DMS53 (cell line): Measurements from ENCODE around the gene DTX2.
A peak's percentile ranks its signal among the peaks of the same experiment; 100 is the strongest.
"Not testable (repeated sequence)": the region's sequence is repeated elsewhere in the genome, so short reads cannot be mapped to it uniquely, and the experiment has no call there.

Experiments used
- DNase-seq: peaks from one replicate; lab custom pipeline; 2025; lab: John Stamatoyannopoulos, UW

Gene DTX2

DNA sequence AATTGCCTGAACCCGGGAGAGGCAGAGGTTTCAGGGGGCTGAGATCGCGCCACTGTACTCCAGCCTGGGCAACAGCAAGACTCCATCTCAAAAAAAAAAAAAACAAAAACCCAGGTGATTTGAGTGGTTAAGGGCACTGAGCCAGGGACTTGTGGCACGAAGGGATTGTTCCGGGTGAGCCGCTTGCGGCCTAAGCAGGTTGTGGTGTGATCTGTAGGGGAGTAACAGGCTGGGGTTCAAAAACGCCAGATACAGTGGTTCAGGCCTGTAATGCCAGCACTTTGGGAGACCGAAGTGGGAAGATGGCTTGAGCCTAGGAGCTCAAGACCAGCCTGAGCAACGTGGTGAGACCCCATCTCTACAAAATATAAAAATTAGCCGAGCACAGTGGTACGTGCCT lies 17.7 kb upstream of the DTX2 start:
- peak; percentile 35 for DNase-seq

DNA sequence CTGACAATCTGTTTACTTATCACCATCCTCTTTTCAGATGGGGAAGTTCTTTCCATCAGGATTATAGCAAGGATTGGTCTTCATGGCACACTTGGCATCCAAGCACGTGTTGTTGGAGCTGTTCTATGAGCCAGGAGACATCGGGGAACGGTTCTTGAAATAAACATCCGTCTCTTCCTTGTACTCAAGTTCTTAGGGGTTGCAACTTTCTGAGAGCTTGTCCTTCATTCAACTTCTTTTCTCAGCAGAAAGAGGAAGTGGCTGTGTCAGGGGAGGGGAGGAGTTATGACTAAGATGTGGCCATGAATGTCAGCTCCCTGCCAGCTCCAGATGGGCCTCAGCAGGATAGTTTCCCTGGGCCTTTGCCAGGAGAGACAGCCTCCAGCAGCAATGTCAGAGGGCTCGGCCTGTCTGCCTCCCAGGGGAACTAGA lies 15.9 kb upstream of the DTX2 start:
- DNase-seq, result peak; percentile 47

DNA sequence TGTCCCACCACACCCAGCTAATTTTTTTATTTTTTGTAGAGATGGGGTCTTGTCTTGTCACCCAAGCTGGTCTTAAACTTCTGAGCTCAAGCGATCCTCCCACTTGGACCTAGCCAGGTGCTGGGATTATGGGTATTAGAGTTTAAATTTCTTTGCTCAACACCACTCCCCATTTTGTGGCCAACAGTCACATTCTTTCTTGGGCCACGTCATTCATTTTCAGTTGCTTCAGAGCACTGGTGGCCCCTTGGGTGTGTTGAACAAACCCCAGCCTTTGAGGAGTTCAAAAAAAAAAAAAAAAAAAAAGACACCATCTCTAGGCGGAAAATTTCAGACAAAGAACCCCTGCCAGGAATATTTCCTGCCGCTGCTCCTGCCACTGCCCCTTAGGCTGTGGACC lies 4.5 kb upstream of the DTX2 start:
- DNase-seq, result not testable (repeated sequence)

DNA sequence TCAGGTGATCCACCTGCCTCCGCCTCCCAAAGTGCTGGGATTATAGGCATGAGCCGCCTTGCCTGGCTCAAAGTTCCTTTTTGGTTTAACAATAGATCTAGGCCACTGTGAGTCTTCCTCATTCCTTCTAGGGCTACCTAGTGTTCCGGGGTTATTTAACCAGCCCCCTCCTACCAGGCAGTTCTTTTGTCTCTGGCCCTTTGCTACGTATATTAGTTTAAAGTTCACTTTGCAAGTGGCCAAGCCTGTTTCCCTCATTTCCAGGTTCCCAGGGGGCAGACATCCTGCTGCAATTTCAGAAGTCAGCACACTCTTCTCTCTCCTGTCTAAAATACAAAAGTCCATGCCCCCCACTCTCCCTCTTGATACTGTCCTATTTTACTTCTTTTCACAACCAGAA lies 3.0 kb upstream of the DTX2 start:
- DNase-seq, result not testable (repeated sequence)

DNA sequence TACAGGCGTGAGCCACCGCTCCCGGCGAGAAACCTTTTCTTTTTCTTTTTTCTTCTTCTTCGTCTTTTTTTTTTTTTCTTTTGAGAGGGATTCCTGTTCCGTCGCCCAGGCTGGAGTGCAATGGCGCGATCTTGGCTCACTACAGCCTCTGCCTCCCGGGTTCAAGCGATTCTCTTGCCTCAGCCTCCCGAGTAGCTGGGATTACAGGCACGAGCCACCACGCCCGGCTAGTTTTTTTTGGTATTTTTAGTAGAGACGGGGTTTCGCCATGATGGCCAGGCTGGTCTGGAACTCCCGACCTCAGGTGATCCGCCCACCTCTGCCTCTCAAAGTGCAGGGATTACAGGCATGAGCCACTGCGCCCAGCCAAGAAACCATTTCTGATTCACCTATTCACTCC lies 742 bp upstream of the DTX2 start:
- DNase-seq, result not testable (repeated sequence)

DNA sequence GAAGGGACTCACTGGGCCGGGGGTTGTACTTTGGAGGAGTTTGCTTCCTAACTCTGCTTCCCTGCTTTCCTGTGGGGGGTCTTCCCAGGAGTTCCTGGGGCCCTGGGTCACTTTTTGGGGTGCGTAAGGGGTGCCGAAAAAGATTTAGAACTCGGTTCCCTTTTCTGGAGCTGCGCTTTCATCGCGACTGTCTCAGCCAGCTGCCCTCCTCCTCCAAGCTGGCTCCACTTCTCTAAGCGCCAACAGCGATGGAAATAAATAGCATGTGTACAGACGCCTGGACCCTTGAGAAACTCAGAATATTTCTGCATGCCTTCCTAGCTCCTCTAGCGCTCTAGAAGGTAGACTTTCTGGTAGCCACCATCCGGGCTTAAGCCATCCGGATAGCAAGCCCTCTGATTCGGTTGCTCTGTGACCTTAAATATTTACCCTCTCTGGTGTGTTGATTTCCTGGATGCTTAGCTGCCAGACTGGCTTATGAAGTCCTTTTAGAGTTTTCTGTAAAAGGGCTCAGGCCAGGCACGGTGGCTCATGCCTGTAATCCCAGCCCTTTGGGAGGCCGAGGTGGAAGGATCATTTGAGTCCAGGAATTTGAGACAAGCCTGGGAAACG lies 868 bp downstream of the DTX2 start:
- DNase-seq, result not testable (repeated sequence)

DNA sequence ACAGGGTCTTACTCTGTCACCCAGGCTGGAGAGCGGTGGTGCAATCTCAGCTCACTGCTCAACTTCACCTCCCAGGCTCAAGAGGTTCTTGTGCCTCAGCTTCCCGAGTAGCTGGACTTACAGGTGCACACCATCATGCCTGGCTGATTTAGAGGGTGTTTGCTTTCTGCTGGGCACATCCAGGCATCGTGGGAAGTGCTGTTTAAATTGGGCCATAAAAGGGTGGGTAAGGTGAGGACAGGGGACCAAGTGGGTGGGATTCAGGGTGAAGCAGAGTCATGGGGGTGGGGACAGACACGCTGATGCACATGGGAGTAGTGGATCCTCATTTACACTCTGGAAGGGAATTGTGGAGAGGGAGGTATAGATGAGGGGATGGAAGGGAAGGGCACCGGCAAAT lies 3.5 kb downstream of the DTX2 start:
- not testable (repeated sequence) for DNase-seq

DNA sequence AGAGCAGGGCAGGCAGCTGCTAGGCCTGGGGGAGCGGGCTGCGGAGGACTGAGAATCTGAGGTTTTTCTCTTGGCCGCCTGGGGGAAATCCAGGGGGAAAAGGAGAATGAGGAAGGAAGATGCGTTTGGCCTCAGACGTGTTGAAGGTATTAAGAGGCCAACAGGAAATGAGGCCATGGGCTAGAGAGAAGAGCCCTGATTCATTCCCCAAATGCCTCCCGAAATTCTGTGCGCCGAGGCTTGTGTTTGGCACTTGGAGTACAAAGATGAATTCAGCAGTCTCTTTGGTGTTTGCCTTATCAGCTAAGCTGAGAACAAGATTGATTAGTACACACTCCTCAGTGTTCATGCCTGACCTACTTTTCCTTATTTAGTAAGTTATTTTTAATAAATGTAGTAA lies 4.4 kb downstream of the DTX2 start:
- DNase-seq, result not testable (repeated sequence)

DNA sequence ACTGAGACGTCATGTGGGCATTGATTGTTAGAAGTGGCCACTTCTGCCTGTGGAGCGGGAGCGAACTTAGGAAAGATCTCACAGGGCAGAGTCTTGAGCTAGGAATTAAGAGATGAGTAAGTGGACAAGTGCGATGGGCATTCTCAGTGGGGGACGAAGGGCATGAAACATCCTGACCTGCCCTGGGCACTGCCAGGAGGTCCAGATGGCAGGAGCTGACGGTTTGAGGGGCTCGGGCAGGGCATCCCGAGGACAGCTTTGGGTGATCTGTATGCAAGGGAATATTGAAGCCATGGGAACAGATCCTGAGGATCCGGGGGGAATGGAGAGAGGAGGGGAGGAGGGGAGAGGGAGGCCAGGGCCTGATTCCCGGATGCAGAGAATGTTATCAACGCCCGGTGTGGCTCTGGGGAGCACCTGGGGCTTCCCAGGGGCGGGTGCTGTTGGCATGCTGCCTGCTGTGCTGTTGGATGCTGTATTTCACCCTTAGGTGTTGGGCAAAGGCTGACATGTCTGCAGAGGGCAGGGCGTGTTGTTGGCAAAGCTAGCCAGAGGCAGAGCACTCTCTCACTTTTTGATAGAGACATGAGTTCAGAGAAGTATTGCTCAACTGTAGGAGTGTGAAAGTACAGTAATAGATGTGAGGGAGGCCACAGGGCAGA lies 6.4 kb downstream of the DTX2 start:
- not testable (repeated sequence) for DNase-seq

DNA sequence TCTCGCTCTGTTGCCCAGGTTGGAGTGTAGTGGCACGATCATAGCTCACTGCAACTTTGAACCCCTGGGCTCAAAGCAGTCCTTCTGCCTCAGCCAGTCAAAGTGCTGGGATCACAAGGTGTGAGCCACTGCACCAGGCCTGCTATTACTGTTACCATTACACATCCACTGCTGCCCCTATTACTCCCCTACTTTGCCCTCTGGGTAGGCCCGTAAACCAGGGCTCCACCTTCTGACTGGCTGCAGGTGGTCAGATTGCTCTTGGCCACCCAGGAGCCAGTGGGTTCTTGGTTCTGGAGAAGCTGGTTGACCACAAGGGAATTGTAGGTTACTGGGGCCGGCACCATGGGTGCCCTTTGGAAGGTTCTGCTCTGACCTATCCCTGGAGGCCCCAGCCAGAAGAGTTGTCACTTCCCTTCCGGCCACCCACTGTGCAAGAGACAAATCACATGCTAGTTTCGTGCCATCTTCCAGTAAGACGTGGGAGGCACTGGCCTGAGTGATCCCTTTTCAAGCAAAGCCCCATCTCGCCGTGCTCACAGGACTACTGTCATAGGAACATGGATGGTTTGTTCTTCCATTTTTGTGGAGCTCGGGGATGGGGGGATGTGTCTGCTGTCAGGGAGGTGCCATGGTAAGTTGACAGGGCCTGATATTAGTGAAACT lies 10.2 kb downstream of the DTX2 start:
- not testable (repeated sequence) for DNase-seq

DNA sequence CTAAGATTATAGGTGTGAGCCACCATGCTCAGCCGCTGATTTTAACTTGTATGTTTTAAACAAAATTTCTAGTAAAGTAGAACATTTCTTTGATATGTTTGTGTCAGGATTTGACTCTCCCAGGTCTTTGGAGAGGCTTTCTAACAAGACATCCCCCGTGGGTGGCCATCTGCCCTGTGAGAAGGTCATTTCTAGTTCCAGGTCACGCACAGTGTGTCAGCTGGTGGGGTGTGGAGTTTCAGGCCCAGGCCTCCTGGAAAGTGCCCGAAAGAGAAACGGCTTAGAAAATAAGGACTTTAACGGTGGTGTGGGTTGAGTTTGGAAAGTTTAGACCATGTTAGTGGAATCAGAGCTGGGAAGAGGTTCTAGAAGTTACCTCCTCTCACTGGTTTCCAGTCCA lies 11.6 kb downstream of the DTX2 start:
- DNase-seq, result not testable (repeated sequence)

DNA sequence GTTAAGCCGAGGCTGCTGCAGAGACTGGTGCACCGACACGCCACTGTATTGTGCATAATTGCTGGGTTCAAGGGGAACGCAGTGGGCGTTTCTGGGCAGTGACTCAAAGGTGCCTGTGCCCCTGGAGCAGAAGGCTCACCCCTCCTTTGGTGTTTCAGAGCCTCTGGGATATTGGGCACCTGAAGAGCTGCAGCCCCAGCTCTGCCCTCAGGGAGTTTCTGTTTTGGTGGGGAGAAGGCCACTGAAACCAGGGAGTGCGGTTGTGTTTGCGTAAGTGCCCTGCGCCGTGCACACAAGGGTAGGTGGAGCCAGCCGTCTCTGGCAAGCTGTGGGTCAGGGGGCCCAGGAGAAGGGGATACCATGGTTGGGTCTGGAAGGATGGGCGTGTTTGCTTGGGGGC lies 14.8 kb downstream of the DTX2 start:
- DNase-seq, result not testable (repeated sequence)

DNA sequence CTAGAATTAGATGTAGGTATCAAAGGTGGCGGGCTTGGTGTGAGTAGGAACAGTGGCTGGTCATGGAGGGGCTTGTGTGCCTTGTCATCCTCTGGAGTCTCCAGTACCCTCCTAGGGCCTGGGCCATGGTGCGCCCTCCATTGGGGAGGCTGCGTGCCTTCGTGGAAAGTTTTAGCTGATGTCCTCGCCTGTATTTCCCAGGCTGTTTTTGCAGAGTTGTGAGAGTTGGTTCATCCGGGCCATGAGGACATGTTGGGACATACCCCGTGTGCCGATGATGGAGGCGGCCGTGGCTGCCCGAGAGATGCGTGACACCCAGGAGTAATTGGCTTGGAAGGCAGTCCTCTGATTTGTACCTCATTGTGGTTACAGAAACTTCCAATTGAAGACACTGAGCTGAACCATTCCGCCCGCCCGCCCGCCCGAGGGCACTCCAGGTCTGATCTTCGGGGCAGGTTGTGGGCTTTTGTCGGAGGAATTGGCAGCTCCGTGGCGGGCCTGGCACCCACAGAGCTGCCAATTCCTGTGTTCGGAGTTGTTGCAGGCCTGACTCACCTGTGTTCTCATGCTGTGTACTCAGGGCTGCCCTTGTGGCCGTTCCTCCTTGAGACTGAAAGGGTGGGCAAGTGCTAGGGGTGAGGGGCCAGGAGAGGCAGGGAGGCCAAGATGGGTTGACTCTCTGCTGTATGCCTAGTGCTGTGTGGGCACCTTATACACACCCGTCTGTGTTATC lies 15.4 kb downstream of the DTX2 start:
- not testable (repeated sequence) for DNase-seq

DNA sequence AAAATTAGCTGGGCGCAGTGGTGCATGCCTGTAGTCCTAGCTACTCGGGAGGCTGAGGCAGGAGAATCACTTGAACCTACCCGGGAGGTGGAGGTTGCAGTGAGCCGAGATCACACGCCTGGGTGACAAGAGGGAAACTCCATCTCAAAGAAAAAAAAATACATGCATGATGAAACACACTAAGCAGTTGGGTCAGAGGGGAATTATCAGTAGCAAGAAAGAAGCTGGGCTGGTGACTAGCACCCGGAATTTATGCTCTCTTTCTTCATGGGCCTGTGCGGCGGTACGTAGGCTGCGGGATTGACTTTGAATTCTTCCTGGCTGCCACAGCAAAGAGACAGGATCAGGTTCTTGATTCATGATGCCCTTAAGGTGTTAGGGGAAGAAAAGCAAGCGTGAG lies 18.1 kb downstream of the DTX2 start:
- DNase-seq, result not testable (repeated sequence)

DNA sequence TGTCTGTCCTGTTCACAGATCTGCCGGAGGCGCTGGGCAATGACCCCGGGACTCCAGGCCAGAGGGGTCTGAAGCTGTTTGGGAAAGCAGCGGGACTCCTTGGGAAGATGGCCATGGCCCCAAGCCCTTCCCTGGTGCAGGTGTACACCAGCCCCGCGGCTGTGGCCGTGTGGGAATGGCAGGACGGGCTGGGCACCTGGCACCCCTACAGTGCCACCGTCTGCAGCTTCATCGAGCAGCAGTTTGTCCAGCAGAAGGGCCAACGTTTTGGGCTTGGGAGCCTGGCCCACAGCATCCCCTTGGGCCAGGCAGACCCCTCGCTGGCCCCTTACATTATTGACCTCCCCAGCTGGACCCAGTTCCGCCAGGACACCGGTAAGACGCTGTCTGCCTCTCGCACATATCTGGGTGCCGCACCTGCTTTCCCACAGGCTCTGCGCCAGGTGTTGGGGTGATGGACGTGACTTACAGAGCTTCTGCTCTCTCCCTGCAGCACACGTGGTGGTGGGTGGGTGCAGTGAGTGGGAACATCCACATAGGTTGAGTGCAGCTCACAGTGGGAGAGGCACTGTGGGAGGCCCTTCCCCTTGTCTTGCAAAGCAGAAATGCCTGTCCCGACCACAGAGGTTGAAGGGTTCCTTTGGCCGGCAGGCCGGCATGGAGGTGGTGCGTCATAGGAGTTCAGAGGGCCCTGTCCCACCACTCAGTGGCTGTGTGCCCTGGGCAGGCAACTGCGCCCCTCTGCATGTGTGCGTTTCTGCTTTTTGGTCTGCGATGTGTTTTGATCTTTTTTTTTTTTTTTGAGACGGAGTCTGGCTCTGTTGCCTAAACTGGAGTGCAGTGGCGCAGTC lies 19.1 kb downstream of the DTX2 start:
- not testable (repeated sequence) for DNase-seq

DNA sequence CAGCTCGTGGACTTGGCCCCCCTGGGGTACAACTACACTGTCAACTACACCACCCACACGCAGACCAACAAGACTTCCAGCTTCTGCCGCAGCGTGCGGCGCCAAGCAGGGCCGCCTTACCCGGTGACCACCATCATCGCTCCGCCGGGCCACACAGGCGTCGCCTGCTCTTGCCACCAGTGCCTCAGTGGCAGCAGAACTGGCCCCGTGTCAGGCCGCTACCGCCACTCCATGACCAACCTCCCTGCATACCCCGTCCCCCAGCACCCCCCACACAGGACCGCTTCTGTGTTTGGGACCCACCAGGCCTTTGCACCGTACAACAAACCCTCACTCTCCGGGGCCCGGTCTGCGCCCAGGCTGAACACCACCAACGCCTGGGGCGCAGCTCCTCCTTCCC lies 21.2 kb downstream of the DTX2 start:
- not testable (repeated sequence) for DNase-seq

DNA sequence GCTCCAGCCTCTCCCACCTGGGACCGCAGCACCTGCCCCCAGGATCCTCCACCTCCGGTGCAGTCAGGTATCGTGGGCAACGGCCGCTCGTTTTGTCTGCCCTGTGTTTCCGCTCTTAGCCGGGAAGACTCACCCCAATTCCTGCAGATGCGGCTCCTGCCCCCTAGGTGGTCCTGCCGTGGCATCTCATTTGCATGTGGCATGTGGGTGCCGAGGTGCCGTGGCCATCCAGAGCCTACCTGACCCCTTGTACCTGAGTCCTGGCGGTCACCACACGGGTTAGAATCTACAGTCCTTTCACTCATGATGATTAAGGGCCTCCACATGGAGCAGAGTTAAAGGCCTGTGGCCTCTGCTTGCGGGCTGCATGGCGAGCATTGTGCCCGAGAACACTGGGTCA lies 21.6 kb downstream of the DTX2 start:
- not testable (repeated sequence) for DNase-seq

DNA sequence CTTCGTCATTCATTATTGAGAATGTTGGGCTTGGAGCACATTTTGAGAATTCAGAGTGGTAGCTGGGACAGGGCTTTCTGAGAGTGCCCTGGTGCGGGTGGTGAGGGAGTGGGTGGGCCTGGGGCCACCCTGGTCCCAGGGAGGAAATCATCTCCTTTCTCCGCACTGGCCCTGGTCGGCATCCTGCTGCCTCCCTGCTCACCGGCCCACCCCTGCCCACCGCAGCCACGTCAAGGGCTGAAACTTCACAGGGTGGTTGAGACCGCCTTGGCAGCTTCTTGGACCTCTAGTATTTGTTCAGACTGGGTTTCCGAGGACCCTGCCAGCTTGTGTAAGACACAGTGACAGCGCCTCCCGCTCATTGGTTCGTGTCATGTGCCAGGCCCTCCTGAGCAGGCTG lies 22.9 kb downstream of the DTX2 start:
- not testable (repeated sequence) for DNase-seq

DNA sequence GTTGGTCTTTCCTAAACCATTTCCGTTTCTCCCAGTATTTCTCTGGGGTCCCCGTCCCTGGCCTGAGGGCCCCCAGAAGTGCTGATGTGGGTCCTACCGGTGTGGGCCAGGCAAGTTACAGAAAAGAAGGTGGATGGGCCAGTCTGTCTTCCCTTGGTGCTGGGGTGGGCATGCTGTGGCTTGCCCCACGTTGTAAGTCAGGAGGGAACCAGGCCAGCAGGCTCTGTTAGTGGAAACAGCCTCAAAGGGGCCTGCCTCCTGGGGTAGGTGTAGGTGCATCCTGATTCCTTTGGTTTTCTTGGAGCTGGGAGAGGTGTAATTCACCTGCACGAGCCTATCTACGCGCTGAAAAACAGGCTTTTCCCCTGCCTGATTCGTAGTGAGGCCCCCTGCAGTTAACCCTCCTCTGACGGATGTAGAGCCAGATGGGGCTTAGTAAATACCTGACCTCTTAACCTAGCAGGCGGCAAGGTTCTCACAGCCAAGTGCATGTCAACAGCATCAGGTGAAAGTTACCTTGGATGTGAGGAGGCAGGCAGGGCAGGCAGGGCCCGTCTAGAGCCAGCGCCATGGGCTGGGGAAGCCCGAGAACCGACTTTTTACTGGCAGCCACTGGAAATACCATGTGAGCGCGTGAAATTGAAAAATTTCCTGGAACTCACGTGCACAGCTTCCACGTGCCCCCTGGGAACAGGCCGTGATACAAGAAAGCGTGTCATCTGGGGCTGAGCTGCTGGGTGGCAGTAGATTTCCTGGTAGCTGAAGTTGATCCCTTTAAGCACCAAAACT lies 24.5 kb downstream of the DTX2 start:
- not testable (repeated sequence) for DNase-seq

DNA sequence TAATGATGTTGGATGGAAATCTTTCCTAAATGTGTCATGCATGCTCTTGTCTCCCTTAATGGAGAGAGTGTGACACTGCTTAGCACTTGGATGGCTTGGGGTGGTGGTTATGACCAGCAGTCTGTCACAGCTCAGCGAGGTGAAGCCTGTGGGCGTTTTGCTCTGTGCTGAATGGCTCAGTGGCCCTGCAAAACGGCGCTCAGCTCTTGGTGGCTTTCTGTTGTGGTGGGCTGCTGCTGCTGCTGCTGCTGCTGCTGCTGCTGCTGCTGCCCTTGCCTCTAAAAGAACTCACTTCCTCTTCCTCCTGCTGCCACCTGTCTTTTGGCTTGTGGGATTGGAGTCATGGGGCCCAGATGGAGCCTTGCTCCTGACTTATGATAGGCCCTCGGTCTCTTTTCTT lies 25.1 kb downstream of the DTX2 start:
- not testable (repeated sequence) for DNase-seq

DNA sequence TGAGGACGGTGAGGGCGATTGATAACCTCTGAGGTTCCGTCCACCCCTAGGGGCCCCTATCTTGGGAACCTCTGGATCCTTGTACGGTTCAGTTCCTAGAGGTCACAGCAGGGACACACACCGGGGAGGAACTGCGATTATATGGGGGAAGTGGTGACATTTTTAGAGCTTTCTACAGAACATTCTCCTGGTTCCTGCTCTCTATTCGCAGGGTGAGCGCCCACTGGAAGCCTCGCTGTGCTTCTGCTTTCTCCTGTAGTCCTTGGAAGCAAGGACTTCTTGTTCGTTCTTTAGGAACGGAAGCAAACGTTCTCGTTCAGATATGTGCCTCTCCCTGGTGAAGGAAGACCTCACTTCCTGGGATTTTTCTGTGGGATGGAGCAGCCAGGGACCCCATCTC lies 26.5 kb downstream of the DTX2 start:
- not testable (repeated sequence) for DNase-seq
